PC-3 (cell line): ENCODE measurements around the gene RXRA. TPM values are rescaled to one million over a fixed set of nuclear protein-coding genes. Genes with fewer than 3 reads are reported as not detected.

Source experiments
- ATAC-seq: fragments of 200-7000 bp; cut with Tn5 transposase; 2 replicates; pipeline ENCODE4 v1.9.1; 2020; ENCODE audit warnings: mild to moderate bottlenecking, moderate library complexity
- BruUV-seq: library from RNA; stranded (reverse); fragments of 400-500 nt; replicated peaks from 2 replicates; lab custom pipeline; 2021; lab: Mats Ljungman, UMichigan
- CTCF ChIA-PET: fragments of 300-600 bp; sonication (Branson Sonifier 250); formaldehyde crosslinking; loops from one replicate; lab custom pipeline; 2022; ENCODE audit warnings: antibody characterized with exemption; lab: Charles Lee
- POLR2A ChIA-PET: fragments of 300-600 bp; sonication (Branson Sonifier 250); formaldehyde crosslinking; loops from one replicate; lab custom pipeline; 2022; ENCODE audit warnings: antibody characterized with exemption; ENCODE audit not compliant: unreplicated experiment; lab: Charles Lee
- DNase-seq: peaks from one replicate; pipeline ENCODE4 v3.0.0-alpha.2; 2015
- H2AFZ ChIP-seq: fragments of 300-600 bp; sonication (generic); 2 replicates; pipeline ENCODE4 v1.6.0; 2016; ENCODE audit warnings: antibody characterized with exemption, low read length
- H3F3A ChIP-seq: fragments of 300-600 bp; sonication (generic); one replicate; pipeline ENCODE4 v1.6.0; 2017; ENCODE audit warnings: antibody characterized with exemption, low read length, control low read depth, mild to moderate bottlenecking; ENCODE audit not compliant: unreplicated experiment
- H3K27ac ChIP-seq: fragments of 300-600 bp; sonication (generic); 2 replicates; pipeline ENCODE4 v1.5.1; 2016; ENCODE audit warnings: mild to moderate bottlenecking, low read length
- H3K27me3 ChIP-seq: fragments of 300-600 bp; sonication (generic); 2 replicates; pipeline ENCODE4 v1.6.1; 2016; ENCODE audit warnings: low read length, mixed read lengths
- H3K36me3 ChIP-seq: fragments of 300-600 bp; sonication (generic); 2 replicates; pipeline ENCODE4 v1.6.1; 2016; ENCODE audit warnings: low read depth, mixed run types, low read length, mixed read lengths
- H3K4me1 ChIP-seq: fragments of 300-600 bp; sonication (generic); 2 replicates; pipeline ENCODE4 v1.5.1; 2016; ENCODE audit warnings: low read length; ENCODE audit not compliant: insufficient read depth
- H3K4me2 ChIP-seq: fragments of 300-600 bp; sonication (generic); 2 replicates; pipeline ENCODE4 v1.6.0; 2016; ENCODE audit warnings: low read length
- H3K4me3 ChIP-seq: fragments of 300-600 bp; sonication (generic); 2 replicates; pipeline ENCODE4 v1.5.1; 2016; ENCODE audit warnings: mild to moderate bottlenecking, low read length, mixed read lengths
- H3K79me2 ChIP-seq: fragments of 300-600 bp; sonication (generic); 2 replicates; pipeline ENCODE4 v1.6.1; 2017; ENCODE audit warnings: low read length, mixed read lengths
- H3K9ac ChIP-seq: fragments of 300-600 bp; sonication (generic); 2 replicates; pipeline ENCODE4 v1.6.0; 2016; ENCODE audit warnings: mild to moderate bottlenecking, low read length
- H3K9me2 ChIP-seq: fragments of 300-600 bp; sonication (generic); replicated peaks from 2 replicates; pipeline ENCODE4 v1.6.1; 2016; ENCODE audit warnings: mixed run types, low read length, mixed read lengths
- H3K9me3 ChIP-seq: fragments of 300-600 bp; sonication (generic); 2 replicates; pipeline ENCODE4 v1.6.1; 2016; ENCODE audit warnings: low read length, mixed read lengths
- H4K20me1 ChIP-seq: fragments of 300-600 bp; sonication (generic); 2 replicates; pipeline ENCODE4 v1.6.1; 2016; ENCODE audit warnings: low read length, mixed read lengths
- EZH2 ChIP-seq: fragments of 300-600 bp; sonication (generic); IDR thresholded peaks from one replicate; pipeline ENCODE4 v1.6.1; 2017; ENCODE audit warnings: antibody characterized with exemption, mild to moderate bottlenecking, low read length; ENCODE audit not compliant: unreplicated experiment
- EZH2phosphoT487 ChIP-seq: fragments of 300-600 bp; sonication (generic); IDR thresholded peaks from 2 replicates; pipeline ENCODE4 v1.6.1; 2018; ENCODE audit warnings: mild to moderate bottlenecking, antibody characterized with exemption, low read length, borderline replicate concordance
- intact Hi-C: fragments of 100-400 bp; cut with micrococcal nuclease; formaldehyde crosslinking; loops from 2 replicates; pipeline ENCODE4 v1.9.0; 2023
- total RNA-seq: library from RNA; depleted of rRNA; stranded (reverse); fragments of >200 nt; gene quantifications from 2 replicates; pipeline ENCODE4 v1.2.3, GENCODE V29; 2014
- TF ChIP-seq, protein P1 (sequence below): fragments of 300-600 bp; sonication (generic); conservative IDR thresholded peaks from 2 replicates; pipeline ENCODE4 v1.5.1; 2017; ENCODE audit warnings: antibody characterized with exemption, low read depth, mild to moderate bottlenecking, low read length

Gene RXRA
- total RNA-seq, 1 experiment from 2014 or later, result 17.5 TPM

DNA sequence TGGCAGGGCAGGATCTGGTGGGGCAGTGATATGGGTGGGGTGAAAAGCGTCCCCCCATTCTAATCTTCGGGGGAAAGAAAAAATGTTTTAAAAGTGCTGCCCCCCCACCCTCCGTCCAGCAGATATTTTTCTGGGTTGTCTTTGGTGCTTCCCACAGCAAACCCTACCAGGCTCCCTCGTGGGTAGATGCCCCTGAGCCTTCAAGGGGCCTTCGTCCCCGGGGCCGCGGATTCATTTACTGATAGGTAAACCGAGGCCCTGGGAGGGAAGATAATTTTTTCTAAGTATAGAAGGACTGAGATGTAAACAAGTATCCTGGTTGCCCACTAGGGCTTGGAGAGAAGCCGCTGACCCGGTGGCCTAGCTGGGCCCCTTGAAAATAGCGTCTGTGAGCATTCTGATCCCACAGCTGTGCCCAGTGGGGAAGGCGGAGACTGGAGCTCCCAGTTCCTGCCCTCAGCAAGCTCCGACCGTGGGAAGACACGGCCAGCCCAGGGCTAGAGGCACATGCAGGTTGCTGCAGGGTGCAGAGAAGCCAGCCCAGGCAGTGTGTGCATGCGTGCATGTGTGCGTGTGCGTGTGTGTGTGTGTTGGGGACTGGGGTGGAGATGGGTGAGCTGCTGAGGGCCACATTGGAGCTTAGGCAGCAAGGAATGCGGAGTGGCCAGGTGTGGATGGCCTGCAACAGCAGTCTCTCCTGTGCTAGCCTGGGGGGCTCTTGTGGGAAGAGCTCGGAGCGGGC is 6.0 kb upstream of the RXRA start:
- intact Hi-C loops, result loop anchor here (10.0 kb wide), 1 partner anchor 95 kb away; no protein-coding TSS in a partner anchor
- H3K9ac ChIP-seq, result no peak overlapping the region

DNA sequence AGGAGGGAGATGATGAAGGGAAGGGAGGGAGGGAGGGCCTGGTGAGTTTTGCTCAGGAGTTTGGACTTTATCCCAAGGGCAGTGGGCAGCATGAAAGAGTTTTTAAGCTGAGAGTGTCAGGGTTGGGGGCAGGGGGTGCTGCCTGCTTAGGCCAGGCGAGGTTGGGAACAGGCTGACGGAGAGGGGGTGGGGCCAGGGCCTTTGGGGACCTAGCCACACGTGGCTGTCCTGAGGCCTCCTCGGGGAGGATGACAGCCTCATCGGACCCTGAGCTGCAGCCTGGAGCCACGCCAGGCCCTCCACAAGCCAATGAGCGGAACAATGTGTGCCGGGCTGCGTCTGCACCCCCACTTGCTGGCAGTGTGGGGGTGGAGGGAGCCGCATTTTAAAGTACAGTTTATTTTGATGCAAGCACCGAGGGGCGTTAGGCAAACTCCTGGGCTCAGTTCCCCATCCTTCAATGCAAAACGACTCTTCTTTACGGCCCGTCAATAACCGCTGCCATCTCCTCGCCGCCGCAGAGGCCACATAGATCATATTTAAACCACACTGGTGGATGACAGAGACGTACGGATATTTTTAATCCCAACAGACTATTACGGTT is 5.3 kb upstream of the RXRA start:
- BruUV-seq, result no TSS peak
- Histone ChIP-seq H3K9me3 (no peaks in the 10 kb centered on the region), H3K27ac (no peak overlapping the region), H3K79me2 (no peaks in the 10 kb centered on the region), H3K4me1 (peaks cover 6% of the 10 kb centered on the region; the same call in 1 of the 2 replicates), H3K4me3 (no peak overlapping the region), H3K9me2 (no peaks in the 10 kb centered on the region), H2AFZ (no peak overlapping the region), H4K20me1 (no peaks in the 10 kb centered on the region), H3F3A (no peaks in the 10 kb centered on the region), H3K4me2 (no peak overlapping the region), H3K27me3 (no peaks in the 10 kb centered on the region), H3K36me3 (no peaks in the 10 kb centered on the region), H3K9ac (no peak overlapping the region)
- intact Hi-C loops, result loop anchor here (10.0 kb wide), 1 partner anchor 94 kb away; no protein-coding TSS in a partner anchor
- CTCF ChIA-PET, result no interaction called here
- DNase-seq, result no peak
- TF ChIP-seq, protein P1, sequence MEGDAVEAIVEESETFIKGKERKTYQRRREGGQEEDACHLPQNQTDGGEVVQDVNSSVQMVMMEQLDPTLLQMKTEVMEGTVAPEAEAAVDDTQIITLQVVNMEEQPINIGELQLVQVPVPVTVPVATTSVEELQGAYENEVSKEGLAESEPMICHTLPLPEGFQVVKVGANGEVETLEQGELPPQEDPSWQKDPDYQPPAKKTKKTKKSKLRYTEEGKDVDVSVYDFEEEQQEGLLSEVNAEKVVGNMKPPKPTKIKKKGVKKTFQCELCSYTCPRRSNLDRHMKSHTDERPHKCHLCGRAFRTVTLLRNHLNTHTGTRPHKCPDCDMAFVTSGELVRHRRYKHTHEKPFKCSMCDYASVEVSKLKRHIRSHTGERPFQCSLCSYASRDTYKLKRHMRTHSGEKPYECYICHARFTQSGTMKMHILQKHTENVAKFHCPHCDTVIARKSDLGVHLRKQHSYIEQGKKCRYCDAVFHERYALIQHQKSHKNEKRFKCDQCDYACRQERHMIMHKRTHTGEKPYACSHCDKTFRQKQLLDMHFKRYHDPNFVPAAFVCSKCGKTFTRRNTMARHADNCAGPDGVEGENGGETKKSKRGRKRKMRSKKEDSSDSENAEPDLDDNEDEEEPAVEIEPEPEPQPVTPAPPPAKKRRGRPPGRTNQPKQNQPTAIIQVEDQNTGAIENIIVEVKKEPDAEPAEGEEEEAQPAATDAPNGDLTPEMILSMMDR, result no peak
- TF ChIP-seq EZH2 (no peak), EZH2phosphoT487 (no peak)
- ATAC-seq, result no peak
- POLR2A ChIA-PET, result no interaction called here

More for the DNA sequence above, 6.0 kb upstream of the RXRA start:
- Histone ChIP-seq H3K79me2 (no peaks in the 10 kb centered on the region), H3K27me3 (no peaks in the 10 kb centered on the region), H3K9me3 (no peaks in the 10 kb centered on the region), H3K4me2 (no peak overlapping the region), H2AFZ (no peak overlapping the region), H3K27ac (no peak overlapping the region), H3K4me1 (peaks cover 6% of the 10 kb centered on the region; the same call in 1 of the 2 replicates), H3K36me3 (no peaks in the 10 kb centered on the region), H3K9me2 (no peaks in the 10 kb centered on the region), H4K20me1 (no peaks in the 10 kb centered on the region), H3F3A (no peaks in the 10 kb centered on the region), H3K4me3 (no peak overlapping the region)
- ATAC-seq (no peak), DNase-seq (no peak)
- no TSS peak for BruUV-seq
- ChIA-PET POLR2A (no interaction called here), CTCF (no interaction called here)
- TF ChIP-seq EZH2phosphoT487 (no peak), EZH2 (no peak)
- TF ChIP-seq, protein P1, result no peak
